Stimulated activated CD4-positive, alpha-beta T cell treated with anti-CD3 and anti-CD28 coated beads, TNF-alpha, amount 100 ng/mL, for 1 hour (primary cell): ENCODE measurements around the gene PTPRD.
"Not testable (repeated sequence)": the region's sequence is repeated elsewhere in the genome, so short reads cannot be mapped to it uniquely, and the experiment has no call there.

Experiments
- DNase-seq, 3 donors: peaks; one replicate each; pipeline ENCODE4 v3.0.0-alpha.2; 2020; ENCODE audit warnings: low read depth in 3 of 3, low spot score in 1 of 3

Gene PTPRD

DNA sequence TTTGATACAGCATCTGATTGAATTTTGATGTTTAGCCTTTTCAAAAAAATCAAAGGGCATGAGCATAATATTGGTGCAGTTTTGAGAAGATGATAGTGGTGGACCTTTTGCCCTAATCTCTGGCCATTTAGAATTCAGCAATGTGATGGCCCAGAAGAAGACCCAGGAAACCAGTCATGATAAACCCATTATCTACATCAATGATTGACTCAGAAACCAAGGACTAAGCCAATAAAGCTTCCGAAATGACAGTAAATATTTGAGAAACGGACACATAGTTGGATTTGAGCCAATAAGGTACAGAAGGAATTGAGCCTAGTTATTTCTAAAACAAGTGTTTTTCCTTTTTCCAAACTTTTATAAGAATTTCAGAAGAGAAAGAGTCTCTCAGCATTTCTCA, 1654.4 kb downstream of the PTPRD start:
- DNase-seq = no peak

DNA sequence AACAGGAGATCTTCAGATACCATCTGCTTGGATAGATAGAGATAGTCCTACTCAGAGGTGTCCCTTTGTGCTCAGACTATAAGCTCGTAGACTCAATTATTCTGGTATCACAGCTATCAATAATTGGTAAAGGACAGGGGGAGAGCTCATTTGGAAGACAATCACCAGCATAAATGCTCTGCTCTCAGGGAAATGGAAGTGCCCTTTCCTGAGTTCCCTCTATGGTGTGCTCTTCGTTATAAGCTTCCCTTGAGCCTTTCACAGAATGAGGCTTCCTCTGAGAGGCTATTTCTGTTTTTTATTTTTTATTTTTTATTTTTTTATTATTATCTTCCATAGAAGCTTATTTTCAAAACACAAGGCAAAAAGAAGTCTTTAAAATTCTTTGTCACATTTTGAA, 1657.5 kb downstream of the PTPRD start:
- DNase-seq = no peak

DNA sequence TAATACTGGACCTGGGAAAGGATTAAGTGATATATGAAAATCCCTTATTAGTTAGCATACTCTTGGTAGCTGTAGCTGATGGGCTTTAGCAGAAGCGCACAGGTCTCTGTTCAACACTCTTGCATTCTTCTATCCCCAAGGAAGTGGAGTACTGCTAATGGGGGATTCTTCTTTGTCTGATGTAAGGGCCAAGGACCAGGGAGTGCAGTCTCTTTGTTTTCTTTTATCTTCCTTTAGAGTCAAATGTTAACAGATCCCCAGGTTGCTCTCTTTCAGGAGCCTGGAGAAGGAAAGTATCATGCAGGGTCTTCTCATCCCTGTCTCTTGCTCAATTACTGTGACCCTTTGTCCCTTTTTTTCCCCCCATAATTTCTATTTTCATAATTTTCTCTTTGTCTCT, 1666.3 kb downstream of the PTPRD start:
- no peak for DNase-seq

DNA sequence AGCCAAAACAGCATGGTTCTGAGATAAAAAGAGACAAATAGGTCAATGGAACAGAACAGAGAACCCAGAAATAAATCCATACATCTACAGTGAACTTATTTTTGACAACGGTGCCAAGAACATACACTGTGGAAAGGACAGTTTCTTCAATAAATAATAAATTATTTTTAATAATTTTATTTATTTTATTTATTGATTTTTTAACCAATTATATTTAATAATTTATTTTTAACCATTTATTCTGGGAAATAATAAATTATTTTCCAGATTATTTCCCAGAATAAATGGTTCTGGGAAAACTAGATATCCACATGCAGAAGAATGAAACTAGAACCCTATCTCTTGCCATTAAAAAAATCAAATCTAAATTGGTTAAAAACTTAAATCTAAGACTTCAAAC, 1669.4 kb downstream of the PTPRD start:
- DNase-seq = no peak

DNA sequence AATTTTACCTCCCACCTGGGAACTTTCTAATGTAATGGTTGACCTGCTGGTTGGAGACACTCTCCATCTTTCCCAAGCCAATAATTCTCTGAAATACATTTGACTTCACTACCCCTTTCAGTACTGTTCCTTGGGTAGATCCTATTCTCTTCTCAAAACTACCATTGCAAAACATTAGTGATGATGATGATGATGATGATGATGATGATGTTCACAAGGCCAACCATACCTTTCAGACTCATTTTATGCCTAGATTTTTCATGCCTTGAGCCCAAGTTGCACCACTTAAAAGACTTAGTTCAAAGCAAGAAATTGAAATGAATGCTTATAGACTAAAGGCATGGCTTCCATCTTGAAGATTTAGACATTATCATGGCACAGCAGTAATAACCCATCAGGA, 1672.2 kb downstream of the PTPRD start:
- DNase-seq = no peak

DNA sequence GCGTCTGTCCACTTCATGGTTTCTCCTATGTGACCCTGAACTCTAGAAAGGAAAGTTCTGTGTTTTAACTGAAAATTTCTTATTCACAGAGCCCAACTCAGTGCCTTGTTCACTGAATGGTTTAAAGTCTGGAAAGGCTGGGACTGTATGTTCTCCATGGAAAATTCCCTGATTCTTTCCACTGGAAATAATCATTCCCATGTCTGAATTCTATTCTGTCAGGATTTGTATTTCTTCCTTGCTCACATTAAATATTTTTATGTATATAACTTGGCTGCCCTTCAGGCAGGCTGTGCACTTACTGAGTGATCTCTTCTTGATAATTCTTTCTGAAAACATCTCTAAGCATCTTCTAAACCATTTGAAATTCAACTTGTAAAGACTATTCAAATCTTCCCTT, 1686.3 kb downstream of the PTPRD start:
- DNase-seq = no peak

DNA sequence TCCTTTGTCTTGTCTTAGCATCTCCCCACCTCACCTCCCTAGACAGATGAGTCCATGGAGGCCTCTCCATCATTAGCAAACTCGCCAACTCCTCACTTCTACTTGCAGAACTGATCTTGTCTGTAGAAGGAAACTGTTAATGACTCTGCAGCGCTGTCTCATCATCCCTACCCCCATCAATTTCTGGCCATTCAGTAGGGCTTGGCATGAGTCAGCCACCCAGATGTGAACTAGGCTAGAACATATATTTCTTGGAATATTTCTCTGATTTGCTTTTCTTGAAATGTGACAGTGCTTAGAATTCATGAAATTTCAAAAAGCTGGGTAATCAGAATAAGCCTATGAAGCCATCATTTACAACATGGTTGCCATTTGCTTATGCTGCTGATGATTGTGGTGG, 1688.2 kb downstream of the PTPRD start:
- DNase-seq = no peak

DNA sequence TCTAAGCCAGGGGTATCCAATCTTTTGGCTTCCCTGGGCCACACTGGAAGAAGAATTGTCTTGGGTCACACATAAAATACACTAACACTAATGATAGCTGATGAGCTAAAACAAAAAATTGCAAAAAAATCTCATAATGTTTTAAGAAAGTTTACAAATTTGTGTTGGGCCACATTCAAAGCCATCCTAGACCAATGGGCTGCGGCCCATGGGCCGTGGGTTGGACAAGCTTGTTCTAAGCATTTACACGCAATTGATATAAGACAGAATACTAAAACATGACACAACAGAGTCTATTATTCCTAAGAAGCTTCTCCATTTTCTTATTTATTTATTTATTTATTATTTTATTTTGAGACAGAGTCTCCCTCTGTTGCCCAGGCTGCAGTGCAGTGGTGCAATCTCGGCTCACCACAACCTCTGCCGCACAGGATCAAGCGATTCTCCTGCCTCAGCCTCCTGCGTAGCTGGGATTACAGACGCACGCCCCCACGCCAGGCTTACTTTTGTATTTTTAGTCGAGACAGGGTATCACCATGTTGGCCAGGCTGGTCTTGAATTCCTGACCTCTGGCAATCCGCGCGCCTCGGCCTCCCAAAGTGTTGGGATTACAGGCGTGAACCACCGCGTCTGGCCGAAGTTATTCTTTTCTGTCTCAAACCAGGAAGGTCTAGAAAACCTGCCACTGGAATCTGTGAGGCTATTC, 1692.2 kb downstream of the PTPRD start:
- DNase-seq = not testable (repeated sequence)

DNA sequence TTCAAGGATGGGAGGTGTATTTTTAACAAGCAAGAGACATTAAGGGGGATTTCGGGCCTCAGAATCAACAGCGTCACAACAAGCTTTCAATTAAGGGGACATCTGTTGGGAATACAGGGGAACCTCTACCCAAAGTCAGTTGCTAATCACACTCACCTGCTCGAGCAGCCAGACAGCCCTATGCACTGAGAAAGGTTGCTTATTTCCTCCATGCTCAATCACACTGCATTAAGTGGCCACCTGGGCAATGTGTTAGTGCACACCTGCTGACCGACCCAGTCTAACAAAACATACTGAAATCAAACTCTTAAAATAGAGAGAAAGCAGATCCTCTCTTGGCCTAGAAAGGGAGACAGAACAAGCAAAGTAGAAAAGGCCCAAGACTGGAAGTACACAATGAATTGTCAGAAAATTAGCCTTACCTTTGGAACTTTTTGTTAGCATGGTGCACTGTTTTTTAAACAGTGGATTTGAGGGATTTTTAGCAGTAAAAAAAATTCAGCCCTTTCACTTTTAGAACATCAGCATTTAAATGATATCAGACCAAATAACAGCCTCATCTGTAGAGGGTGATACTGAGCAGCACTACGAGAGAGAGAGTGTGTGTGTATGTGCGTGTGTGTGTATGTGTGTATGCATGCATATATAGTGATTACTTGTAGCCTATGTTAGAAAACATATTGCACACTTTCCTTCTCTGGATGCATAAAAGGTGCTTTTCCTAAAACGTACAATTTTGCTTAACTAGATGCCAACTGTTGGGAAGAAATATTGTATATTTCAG, 1694.7 kb downstream of the PTPRD start:
- DNase-seq = no peak

DNA sequence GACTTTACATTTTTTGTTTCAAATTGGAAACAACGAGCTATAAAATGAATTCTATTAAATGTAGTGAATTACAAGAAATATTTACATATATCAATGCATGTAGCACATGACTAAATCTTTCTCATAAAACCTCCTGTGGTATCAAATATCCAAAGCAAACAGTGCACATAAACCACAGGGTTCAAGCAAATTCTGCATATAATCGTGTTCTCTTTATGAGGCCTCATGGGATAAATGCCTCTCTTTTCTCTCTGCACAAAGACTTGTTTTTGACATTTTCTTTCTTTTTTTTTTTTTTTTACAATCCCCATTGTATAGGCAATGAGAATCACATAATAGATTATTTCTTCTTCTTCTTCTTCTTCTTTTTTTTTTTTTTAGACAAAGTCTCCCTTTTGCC, 1696.0 kb downstream of the PTPRD start:
- DNase-seq = no peak

DNA sequence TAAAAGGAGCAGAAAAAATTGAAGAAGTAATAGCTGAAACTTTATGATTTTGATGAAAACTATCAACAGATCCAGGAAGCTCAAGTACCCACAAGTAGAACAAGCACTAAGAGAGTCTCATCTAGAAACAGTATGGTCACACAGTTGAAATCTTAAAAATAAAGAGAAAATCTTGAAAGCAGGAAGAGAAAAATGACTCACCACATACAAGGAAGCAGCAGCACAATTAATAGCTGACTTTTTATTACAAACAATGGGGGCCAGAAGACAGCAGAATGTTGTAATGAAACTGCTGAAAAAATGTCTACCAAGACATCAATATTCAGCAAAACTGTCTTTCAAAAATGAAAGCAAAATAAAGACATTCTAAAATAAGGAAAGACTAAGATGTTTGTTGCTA, 1704.9 kb downstream of the PTPRD start:
- DNase-seq = no peak

DNA sequence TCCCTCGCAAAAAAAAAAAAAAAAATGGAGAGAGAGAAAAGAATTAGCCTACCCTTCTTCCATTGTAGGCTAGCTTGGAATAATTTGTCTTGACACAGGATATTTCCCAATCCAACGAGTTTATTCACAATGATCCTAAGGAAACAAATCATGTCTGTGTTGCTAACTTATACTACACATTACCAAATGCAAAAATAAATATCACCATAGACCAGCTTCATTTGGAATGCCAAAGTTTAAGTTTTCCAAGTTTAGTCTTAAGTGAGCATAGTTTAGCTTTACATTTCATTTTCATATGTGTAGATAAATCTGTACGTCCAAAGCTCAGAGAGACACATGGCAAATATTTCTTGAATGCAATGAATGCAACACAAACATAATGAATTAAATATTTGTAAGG, 1707.1 kb downstream of the PTPRD start:
- no peak for DNase-seq

DNA sequence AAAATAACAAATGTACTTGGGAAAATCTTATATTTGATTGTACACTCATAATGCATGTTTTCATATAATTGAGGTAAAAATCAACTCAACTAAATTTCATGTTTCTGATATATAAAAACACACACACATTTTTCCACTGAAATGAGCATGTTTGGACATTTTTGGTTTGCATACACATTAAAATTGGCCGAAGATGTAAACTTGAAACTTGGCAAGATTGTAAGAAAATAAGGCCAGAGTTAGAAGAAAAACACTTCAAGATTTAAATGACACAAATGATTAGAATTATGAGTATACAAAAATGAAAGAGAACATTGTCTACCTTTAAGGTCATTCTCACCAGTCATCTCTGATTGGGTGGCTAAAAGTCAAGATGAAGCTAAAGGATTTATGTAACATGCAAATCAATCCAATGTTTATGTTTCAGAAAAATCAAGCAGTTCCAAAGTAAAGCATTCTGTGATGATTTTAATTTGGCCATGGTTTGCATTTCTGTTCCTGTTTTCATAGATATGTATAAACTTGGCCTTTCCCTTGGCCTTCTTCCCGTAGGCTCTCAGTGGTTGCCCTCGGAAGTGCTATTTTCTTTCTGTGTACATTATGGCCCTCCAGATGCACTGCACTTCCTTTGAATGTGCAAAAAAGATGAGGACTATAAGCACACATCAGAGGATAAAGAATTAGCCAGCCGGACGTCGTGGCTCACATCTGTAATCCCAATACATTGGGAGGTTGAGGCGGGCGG, 1707.9 kb downstream of the PTPRD start:
- no peak for DNase-seq

DNA sequence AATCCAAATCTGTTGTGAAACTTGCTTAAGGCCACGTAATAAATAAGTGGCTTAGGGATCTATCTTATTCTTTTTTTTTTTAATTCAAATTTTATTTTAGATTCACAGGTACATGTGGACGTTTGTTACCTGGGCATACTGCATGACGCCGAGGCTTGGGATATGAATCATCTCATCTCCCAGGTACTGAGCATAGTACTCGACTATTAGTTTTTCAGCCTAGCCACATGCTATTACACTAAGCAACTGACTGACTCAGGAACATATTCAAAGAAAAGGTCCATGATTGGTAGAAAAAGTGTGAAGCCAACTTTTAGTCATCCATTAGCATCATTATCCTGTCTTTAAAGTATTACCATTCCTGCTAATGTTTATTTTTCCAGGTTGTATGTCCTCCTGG, 1709.7 kb downstream of the PTPRD start:
- DNase-seq = no peak

DNA sequence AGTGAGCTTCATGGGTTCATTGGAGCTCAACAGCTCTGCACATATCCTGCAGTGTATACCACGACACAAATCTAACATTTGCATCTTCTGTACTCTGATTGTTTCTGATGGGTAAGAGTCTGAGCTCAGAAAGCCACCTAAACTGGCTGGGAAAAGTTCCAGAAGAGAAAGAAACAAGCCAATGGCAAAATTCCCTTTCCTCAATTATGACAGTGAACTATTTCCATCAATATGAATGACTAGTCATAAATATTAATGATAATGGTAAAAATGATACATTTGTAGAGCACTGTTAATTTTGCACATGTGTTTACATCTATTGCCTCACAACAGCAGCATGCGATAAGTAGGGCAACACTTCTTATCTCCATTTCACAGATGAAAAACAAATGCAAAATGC, 1711.7 kb downstream of the PTPRD start:
- no peak for DNase-seq

DNA sequence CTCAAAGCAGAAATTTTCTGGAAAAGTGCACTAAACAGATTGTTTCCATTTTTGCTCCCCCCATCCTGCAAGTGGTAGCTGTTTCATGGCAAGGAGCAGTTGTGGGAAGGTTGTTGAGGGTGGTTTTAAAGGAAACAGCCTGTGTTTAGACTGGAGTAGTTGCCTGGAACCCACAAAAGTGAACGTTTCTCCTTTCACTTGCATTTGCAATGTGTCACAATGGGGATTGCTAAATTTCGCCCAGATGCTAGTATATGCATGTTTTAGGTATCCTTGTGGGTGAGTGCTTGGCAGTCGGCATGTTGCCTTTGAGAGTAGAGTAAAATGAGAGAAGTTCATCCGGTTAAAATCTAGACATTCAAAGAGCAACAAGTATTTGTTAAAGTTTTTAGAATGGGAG, 1713.3 kb downstream of the PTPRD start:
- no peak for DNase-seq

DNA sequence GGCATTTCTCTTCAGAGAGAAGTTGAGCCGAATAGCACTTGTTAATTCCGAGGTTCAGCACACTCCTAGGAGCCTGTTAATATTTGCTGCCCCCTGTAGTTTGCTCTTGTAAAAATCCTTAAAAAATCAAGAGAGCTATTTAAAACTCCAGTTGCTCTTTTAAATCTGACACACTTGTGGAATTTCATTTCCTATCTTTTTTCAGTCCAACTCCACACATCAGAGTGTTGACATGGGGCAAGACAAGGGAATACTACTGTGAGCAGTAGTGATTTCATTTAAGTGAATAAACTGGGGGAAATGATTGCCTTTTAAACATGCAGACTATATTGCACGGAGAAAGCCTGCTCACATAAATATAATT, 1717.0 kb downstream of the PTPRD start:
- DNase-seq = no peak

DNA sequence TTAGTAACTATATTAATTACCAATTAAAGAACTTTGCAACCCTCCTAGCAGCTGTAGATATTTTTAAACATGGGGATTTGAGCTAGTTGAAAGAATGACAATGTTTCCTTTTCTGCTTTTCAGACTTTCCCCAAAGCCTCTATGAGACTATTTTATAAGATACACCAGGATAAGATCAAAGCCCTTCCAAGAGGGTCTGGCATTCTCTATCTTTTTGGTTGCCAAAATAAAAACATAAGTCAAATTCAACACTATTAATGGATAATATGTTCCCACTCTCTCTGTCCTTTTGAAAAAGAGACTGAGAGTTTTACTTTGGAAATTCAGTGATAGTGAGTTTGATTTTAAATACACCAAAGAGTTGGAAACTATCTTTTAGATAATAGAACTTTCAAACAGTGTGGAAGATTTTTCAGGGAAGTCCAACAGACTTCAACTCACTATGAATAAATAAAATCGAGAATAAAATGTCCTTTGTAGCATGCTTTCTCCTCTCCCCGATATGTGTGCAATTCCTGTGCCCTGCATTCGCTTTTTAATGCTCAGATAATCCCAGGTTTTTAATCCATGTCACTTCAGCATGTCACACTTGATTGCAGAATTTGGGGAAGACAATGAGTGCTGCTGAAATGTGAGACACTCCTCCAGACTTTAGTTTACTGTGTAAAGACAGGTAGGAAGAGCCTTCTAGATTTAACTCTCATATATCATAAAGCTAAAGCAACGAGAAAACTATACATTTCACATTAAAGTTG, 1717.5 kb downstream of the PTPRD start:
- no peak for DNase-seq

DNA sequence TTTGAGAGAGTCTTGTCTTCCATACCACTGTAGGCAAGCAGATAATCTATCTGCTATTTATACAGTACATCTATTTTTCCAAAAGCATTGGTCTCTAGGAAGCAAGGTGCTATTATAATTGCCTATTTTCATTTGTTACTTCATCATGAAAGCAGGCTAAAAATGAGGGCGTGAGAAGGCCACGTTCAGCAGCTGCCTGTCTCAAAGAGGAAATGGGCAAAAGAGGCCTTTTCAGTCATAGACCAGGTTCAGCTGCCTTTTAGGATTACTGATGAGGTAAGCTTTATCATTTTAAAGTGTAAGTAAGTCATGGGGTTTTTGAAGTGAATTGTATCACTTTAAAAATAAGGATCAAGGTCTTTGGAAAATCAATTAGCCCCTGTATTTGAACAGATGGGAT, 1722.1 kb downstream of the PTPRD start:
- no peak for DNase-seq

DNA sequence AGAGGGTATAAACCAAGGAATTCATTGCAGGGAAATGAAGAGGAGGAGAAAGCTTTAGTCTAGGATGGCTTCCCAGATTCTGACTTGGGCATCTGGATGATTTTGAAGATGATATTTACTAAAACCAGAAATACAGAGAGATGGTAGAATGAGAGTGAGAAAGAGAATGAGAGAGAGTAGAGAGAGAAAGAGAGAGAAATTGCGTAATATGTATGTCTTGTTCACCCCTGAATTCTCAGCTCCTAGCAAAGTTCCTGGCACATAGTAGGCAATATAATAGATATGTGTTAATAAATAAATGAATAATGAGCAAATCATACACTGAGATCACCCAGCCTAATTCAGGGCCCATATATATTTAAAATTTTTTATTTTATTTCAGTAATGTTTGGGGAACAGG, 1723.7 kb downstream of the PTPRD start:
- no peak for DNase-seq

DNA sequence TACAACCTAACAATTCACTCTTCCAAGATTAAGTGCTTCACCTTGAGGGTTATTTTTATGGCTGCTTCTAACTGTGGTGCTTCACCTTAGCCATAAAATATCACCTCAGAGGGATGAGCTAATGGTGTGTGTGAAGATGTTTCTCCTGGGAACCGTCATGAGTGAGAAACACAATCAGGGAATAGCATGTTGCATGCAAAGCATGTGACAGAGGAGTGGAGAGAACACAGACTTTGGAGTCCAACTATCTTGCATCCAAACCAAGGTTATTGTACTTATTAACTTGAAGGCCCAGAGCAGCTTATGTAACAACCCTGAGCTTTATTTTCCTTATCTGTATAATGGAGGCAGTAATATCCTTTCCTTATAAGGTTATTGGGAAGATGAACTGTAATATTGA, 1724.2 kb downstream of the PTPRD start:
- DNase-seq = no peak

DNA sequence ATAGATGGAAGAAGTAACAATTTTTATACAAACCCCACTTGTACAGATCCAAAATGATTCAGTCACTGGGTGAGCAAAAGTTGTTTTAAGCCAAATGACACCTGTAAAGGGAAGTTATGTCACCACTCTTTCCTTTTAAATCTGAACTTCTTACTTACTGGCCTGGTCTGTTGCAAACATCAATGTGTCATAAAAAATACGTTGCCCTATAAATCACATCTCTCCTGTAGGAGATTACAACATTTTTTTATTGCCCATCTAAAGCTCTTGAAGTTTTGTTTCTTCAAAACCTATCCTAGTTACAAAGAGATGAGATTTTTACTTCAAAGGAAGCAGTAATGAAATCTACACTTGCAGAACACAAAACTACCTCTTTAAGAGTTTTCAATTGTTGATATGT, 1725.4 kb downstream of the PTPRD start:
- DNase-seq = no peak
